CD4-positive, alpha-beta T cell treated with Interleukin-17A for 4 hours (primary cell): ENCODE results near the gene G6PD.
A peak's percentile ranks its signal among the peaks of the same experiment; 100 is the strongest.
"Not testable (repeated sequence)": the region's sequence is repeated elsewhere in the genome, so short reads cannot be mapped to it uniquely, and the experiment has no call there.

Experiments
- DNase-seq: peaks from one replicate; pipeline ENCODE4 v3.0.0-alpha.2; 2020; ENCODE audit warnings: mixed read lengths

Gene G6PD

GRCh38 chrX:154542723-154543424 is 3.8 kb downstream of the G6PD start:
- no peak for DNase-seq

GRCh38 chrX:154541896-154542722 is 4.5 kb downstream of the G6PD start:
- DNase-seq = peak; percentile 49

GRCh38 chrX:154541589-154541895 is 5.1 kb downstream of the G6PD start:
- DNase-seq = no peak

- no peak for DNase-seq
These were observed 5.6 kb downstream of the G6PD start for GRCh38 chrX:154540897-154541535.

- DNase-seq = not testable (repeated sequence)
These were observed 6.3 kb downstream of the G6PD start for GRCh38 chrX:154540365-154540764.

GRCh38 chrX:154539077-154539476 is 7.6 kb downstream of the G6PD start:
- DNase-seq = no peak

GRCh38 chrX:154535892-154536291 is 10.8 kb downstream of the G6PD start:
- no peak for DNase-seq

GRCh38 chrX:154534526-154535322 is 11.9 kb downstream of the G6PD start:
- peak; percentile 93 for DNase-seq

GRCh38 chrX:154532690-154533089 is 14.0 kb downstream of the G6PD start:
- no peak for DNase-seq

- DNase-seq = no peak
These were observed 15.0 kb downstream of the G6PD start for GRCh38 chrX:154531626-154532025.

GRCh38 chrX:154530286-154530685 is 16.4 kb downstream of the G6PD start:
- DNase-seq = no peak

GRCh38 chrX:154529206-154529612 is 17.4 kb downstream of the G6PD start:
- no peak for DNase-seq

GRCh38 chrX:154526901-154527675 is 19.6 kb downstream of the G6PD start:
- DNase-seq = peak; percentile 76

GRCh38 chrX:154525606-154526490 is 20.8 kb downstream of the G6PD start:
- DNase-seq = no peak

GRCh38 chrX:154519389-154519788 is 27.3 kb downstream of the G6PD start:
- DNase-seq = no peak

- no peak for DNase-seq
These were observed 29.4 kb downstream of the G6PD start for GRCh38 chrX:154517101-154517781.

GRCh38 chrX:154516656-154517100 is 30.0 kb downstream of the G6PD start:
- DNase-seq = no peak

- DNase-seq = peak; percentile 95
These were observed 30.5 kb downstream of the G6PD start, which contains the start of gene FAM3A for GRCh38 chrX:154515966-154516655. TSS of gene FAM3A (minus strand) at chrX:154516232. CDS start at chrX:154515772, 460 bp downstream.

- DNase-seq = peak; percentile 24
These were observed 31.3 kb downstream of the G6PD start for GRCh38 chrX:154515090-154515965.
